Loucy (cell line): Measurements from ENCODE around the gene MYO9A.

Source experiments
- H2AFZ ChIP-seq: fragments of 200-600 bp; sonication (generic); 2 replicates; pipeline ENCODE4 v1.6.0; 2016; ENCODE audit warnings: antibody characterized with exemption, mild to moderate bottlenecking, low read length, moderate library complexity
- H3F3A ChIP-seq: fragments of 200-600 bp; 2 replicates; pipeline ENCODE4 v1.6.0; 2016; ENCODE audit warnings: antibody characterized with exemption, low read depth, mild to moderate bottlenecking
- H3K27me3 ChIP-seq: fragments of 200-600 bp; sonication (generic); 2 replicates; pipeline ENCODE4 v1.6.1; 2014; ENCODE audit warnings: low read length, mild to moderate bottlenecking; ENCODE audit not compliant: insufficient read depth, poor library complexity, severe bottlenecking
- H3K36me3 ChIP-seq: fragments of 200-600 bp; sonication (generic); 2 replicates; pipeline ENCODE4 v1.6.1; 2016; ENCODE audit warnings: low read length; ENCODE audit not compliant: insufficient read depth
- H3K4me1 ChIP-seq: fragments of 200-600 bp; sonication (generic); 2 replicates; pipeline ENCODE4 v1.5.1; 2014; ENCODE audit warnings: low read length, mild to moderate bottlenecking; ENCODE audit not compliant: insufficient read depth, poor library complexity, severe bottlenecking
- H3K4me2 ChIP-seq: fragments of 200-600 bp; sonication (generic); 2 replicates; pipeline ENCODE4 v1.6.0; 2014; ENCODE audit warnings: antibody characterized with exemption, low read length, low read depth, mild to moderate bottlenecking; ENCODE audit not compliant: poor library complexity, severe bottlenecking
- H3K4me3 ChIP-seq: fragments of 200-600 bp; sonication (generic); 2 replicates; pipeline ENCODE4 v1.5.1; 2014; ENCODE audit warnings: low read length, mild to moderate bottlenecking, mixed read lengths; ENCODE audit not compliant: poor library complexity, severe bottlenecking
- H3K79me2 ChIP-seq: fragments of 200-600 bp; sonication (generic); 2 replicates; pipeline ENCODE4 v1.6.1; 2014; ENCODE audit warnings: low read length; ENCODE audit not compliant: insufficient read depth
- H3K9ac ChIP-seq: fragments of 200-600 bp; sonication (generic); 2 replicates; pipeline ENCODE4 v1.6.0; 2014; ENCODE audit warnings: mild to moderate bottlenecking, low read depth, low read length, moderate library complexity; ENCODE audit not compliant: poor library complexity, severe bottlenecking
- H3K9me2 ChIP-seq: fragments of 200-600 bp; sonication (generic); replicated peaks from 2 replicates; pipeline ENCODE4 v1.6.1; 2016; ENCODE audit warnings: low read depth, low read length, mixed read lengths
- H3K9me3 ChIP-seq: fragments of 200-600 bp; sonication (generic); 2 replicates; pipeline ENCODE4 v1.6.1; 2014; ENCODE audit warnings: mild to moderate bottlenecking, antibody characterized with exemption, low read length, low read depth; ENCODE audit not compliant: insufficient read depth
- H4K20me1 ChIP-seq: fragments of 200-600 bp; sonication (generic); 2 replicates; pipeline ENCODE4 v1.6.0; 2014; ENCODE audit warnings: antibody characterized with exemption, low read length, mild to moderate bottlenecking; ENCODE audit not compliant: insufficient read depth, poor library complexity, severe bottlenecking
- EZH2phosphoT487 ChIP-seq: fragments of 200-600 bp; IDR thresholded peaks from 2 replicates; pipeline ENCODE4 v1.6.1; 2018; ENCODE audit warnings: antibody characterized with exemption, mild to moderate bottlenecking, moderate library complexity, borderline replicate concordance
- TF ChIP-seq, protein P1 (sequence below): fragments of 200-600 bp; sonication (generic); conservative IDR thresholded peaks from 2 replicates; pipeline ENCODE4 v1.5.1; 2014; ENCODE audit warnings: mild to moderate bottlenecking, antibody characterized with exemption, low read length

Gene MYO9A

DNA sequence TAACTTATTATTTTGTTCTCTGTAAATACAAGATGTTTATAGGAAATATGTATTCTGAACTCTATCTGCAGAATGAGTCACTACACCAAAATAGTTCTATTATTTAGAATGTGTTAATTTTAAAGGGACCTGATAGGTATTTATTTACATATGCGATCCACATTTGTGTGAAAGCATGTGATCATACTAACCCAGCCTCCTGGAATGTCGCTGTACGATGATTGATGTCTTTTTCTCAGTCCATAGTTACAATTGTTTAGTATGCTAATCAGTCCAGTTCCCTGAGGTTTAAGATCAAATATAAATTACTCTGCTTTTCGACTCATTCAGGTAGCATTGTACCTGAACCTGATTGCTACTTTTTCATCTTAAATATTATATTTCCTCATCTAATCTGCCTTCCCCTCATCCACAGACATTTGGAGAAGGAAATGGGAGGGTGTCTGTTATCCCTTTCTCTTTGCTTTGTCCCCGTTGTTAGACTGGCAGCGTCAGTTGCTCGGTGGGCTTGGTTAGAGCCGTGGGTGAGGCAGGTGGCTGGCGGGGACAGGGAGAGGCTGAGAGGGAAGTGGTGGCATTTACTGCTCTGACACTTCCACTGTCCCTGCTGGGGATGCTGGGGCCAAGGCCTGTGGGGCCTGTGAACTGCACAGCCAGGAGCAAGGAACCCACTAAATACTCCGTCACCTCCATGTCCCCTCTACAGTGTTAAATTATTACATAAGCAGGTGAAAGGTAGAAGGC lies 335.4 kb downstream of the MYO9A start:
- no peaks in the 10 kb centered on the region for H3K36me3 ChIP-seq
- H3K9me3 ChIP-seq: no peaks in the 10 kb centered on the region
- TF ChIP-seq, protein P1, sequence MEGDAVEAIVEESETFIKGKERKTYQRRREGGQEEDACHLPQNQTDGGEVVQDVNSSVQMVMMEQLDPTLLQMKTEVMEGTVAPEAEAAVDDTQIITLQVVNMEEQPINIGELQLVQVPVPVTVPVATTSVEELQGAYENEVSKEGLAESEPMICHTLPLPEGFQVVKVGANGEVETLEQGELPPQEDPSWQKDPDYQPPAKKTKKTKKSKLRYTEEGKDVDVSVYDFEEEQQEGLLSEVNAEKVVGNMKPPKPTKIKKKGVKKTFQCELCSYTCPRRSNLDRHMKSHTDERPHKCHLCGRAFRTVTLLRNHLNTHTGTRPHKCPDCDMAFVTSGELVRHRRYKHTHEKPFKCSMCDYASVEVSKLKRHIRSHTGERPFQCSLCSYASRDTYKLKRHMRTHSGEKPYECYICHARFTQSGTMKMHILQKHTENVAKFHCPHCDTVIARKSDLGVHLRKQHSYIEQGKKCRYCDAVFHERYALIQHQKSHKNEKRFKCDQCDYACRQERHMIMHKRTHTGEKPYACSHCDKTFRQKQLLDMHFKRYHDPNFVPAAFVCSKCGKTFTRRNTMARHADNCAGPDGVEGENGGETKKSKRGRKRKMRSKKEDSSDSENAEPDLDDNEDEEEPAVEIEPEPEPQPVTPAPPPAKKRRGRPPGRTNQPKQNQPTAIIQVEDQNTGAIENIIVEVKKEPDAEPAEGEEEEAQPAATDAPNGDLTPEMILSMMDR: no peak
- no peak for TF ChIP-seq EZH2phosphoT487
- no peaks in the 10 kb centered on the region for H3F3A ChIP-seq
- H3K27me3 ChIP-seq: no peaks in the 10 kb centered on the region
- H3K79me2 ChIP-seq: no peaks in the 10 kb centered on the region
- H4K20me1 ChIP-seq: no peaks in the 10 kb centered on the region
- H3K4me1 ChIP-seq: peaks cover 3% of the 10 kb centered on the region
- no peak overlapping the region for H3K4me2 ChIP-seq
- H3K9ac ChIP-seq: no peak overlapping the region
- no peak overlapping the region for H3K4me3 ChIP-seq
- H2AFZ ChIP-seq: no peak overlapping the region
- H3K9me2 ChIP-seq: no peaks in the 10 kb centered on the region

DNA sequence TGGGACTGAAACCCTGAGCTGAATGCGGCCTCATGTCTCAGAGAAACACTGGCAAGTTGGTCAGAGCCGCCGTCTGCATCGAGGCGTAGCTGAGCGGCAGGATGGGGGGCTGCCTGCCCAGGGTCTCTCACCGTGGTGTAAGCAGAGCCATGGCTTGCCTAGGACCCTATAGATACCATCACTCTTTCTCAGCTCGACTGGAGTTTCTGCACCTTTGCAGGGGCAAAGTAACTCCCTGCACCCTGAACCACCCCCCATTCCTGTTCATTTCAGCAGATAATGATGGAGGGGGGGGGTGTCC lies 336.0 kb downstream of the MYO9A start:
- H3K9me2 ChIP-seq: no peaks in the 10 kb centered on the region
- H3K4me2 ChIP-seq: no peak overlapping the region
- H3K4me3 ChIP-seq: no peak overlapping the region
- no peaks in the 10 kb centered on the region for H4K20me1 ChIP-seq
- H3F3A ChIP-seq: no peaks in the 10 kb centered on the region
- H3K79me2 ChIP-seq: no peaks in the 10 kb centered on the region
- no peaks in the 10 kb centered on the region for H3K27me3 ChIP-seq
- no peaks in the 10 kb centered on the region for H3K9me3 ChIP-seq
- H3K36me3 ChIP-seq: no peaks in the 10 kb centered on the region
- H3K9ac ChIP-seq: no peak overlapping the region
- H2AFZ ChIP-seq: no peak overlapping the region
- TF ChIP-seq, protein P1: no peak
- TF ChIP-seq EZH2phosphoT487: no peak
- peaks cover 3% of the 10 kb centered on the region for H3K4me1 ChIP-seq

DNA sequence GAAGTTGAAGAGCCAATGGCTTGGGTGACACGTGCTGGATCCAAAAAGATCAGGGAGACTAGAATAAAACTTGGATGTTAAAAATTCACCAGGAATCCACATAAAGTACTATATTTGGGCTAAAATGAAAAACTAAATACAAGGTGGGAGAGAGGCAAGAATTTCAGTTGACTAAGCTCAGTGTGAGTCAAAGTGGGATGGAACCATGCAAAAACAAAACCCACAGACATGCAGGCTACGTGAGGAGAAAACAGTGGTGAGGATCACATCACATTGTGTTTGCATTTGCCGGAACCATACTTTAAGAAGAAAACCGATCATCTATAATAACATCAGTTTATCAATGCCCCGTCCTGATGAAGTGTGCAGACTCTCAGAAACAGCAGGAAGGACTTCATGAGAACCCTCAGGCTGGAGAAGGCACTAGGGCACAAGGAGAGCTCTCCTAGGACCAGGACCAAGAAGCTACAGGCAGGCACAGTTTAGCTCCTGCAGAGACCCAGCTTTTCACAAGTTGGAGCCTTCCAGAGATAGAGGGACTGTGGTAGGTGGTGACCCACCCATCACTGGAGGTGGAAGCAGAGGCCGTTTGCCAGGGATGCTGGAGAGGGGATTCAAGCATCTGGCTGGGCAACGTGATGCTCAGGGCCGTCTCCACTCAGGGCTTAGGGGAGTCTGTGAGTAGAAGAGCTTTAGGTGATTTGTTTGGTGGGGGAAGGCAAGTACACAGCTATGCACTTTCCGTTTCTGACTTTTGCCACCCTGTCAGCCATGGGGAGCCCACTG lies 336.6 kb downstream of the MYO9A start:
- Histone ChIP-seq H2AFZ (peak overlapping the region; percentile 80; the same call in 1 of the 2 replicates), H3K4me3 (no peak overlapping the region), H3K4me2 (no peak overlapping the region), H3K36me3 (no peaks in the 10 kb centered on the region), H3F3A (no peaks in the 10 kb centered on the region), H3K9me2 (no peaks in the 10 kb centered on the region), H3K79me2 (no peaks in the 10 kb centered on the region), H3K27me3 (no peaks in the 10 kb centered on the region), H3K4me1 (peaks cover 3% of the 10 kb centered on the region), H3K9ac (no peak overlapping the region), H4K20me1 (no peaks in the 10 kb centered on the region), H3K9me3 (no peaks in the 10 kb centered on the region)
- TF ChIP-seq EZH2phosphoT487: no peak
- TF ChIP-seq, protein P1: no peak
